ENCODE results near the gene POU5F1.

POU5F1 gene

DNA sequence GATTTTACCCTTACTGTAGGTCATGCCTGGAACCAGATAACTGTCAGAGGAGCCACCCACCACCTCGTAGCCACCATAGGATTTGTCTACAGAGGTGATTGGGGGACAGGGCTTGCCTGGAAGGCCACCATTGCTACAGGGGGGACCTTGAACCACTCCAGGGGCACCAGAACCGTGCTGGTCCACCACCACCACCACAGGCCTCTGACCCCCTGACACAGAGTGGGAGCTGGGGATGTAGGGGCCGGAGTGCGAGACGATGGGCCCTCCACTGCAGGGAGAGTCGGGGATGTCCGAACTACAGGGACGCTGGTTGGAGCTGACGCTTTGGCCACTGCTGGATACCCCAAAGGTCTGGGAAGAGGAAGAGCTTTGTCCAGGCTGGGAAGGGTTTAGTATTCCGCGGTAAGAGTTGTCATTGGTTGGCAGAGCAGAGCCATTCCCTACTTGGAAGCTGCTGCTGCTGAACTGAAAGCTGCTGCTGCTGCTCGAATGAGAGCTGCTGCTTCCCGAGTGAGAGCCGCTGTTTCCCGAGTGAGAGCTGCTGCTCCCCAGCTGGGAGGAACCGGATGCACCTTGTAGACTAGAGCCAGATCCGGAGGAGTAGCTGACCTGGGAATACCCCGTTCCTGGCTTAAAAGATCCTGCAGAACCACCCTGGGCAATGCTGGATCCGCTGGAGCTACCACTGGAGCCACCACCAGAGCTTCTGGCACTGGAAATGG, 53.7 kb downstream of the POU5F1 start:
- DNase-seq = no peak

GRCh38 chr6:31115941-31116560, 54.4 kb downstream of the POU5F1 start:
- DNase-seq = no peak

DNA sequence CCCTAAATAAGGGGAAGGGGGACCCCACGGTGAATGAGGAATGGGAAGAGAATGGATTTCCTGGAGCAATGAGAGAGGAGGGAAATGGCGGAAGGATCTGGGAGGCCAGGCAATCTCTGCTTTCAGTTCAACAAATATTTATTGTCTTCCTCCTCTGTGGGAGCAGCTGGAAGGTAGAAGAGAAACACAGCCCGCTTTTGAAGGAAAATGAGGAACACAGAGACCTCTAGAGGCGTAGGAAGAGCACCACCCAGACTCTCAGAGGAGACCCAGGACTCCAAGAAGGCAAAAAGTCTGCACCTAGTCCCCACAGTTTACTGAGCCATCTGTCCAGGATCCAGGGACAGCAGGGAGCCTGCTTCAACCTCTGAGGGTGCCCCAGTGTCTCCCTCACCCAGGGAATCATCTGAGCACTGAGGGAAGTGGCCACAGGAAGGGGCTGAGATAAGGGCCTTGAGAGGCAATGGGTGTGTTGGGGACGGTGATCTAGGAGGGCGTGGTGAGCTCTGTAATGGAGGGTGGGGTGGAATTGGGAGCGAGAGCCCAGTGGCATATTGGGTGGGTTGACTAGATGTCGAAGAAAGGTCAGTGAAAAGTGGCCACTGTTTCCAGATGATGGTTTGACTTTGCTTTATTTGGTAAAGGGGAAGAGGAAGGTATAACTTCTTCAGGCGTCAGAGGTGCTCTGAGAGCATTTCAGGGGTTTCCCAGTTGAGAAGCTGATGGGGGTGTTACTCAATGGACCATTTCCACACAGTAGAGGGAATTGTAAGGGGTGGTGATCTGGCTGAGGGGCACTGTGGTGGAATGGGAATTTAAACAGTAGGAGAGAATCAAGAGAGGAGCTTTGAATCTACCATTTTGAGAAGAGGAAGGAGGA, 55.3 kb downstream of the POU5F1 start:
- DNase-seq = peak in 2 of 56 donors; percentile 5 to 6

DNA sequence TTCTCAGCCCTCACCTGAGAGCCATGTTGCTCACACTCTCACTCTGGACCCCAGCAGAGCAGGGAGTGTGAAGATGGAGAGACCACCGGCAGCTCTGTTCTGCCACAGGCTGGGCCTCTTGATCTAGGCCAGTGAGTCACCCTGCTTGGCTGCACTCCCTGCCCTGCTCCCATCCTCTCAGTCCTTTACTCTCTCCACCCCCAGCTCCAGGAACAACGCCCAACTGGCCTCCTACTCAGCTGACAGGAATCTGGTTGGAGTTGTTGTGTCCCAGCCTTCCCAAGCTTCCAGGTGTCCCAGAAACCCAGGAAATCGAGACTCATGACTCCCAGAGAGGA, 56.0 kb downstream of the POU5F1 start, which contains the start of gene PSORS1C1:
PSORS1C1 (plus strand) TSS at position 260 of the 338 bp plus-strand sequence. CDS start 14,833 bp downstream, outside the sequence.
- DNase-seq = peak in 17 of 56 donors; percentile 3 to 56 (median 18)

Measured in nucleus accumbens (tissue), 56 donors.